H1 (cell line): ENCODE data around the gene CD164L2. TPM values are rescaled to one million over a fixed set of nuclear protein-coding genes. Genes with fewer than 3 reads are reported as not detected.

Source experiments
- CTCF ChIA-PET: fragments of 300-600 bp; sonication (Branson Sonifier 250); formaldehyde crosslinking; loops from one replicate; lab custom pipeline; 2021; ENCODE audit not compliant: partially characterized antibody; lab: Charles Lee
- POLR2A ChIA-PET: fragments of 300-600 bp; sonication (Branson Sonifier 250); formaldehyde crosslinking; loops from one replicate; lab custom pipeline; 2021; ENCODE audit warnings: inconsistent platforms; ENCODE audit not compliant: partially characterized antibody; lab: Charles Lee
- DNase-seq, 2 experiments: peaks; one replicate each; pipeline versions ENCODE4 v3.0.0 to v3.0.0-alpha.2; 2010 to 2022; ENCODE audit warnings: low spot score in 2 of 2, low read depth in 1 of 2, mixed read lengths in 1 of 2
- FAIRE-seq: peaks from 2 replicates; lab custom pipeline; 2011; peaks lifted over from hg19 to GRCh38; lab: Jason Lieb, UNC
- H2AFZ ChIP-seq: 2 replicates; pipeline ENCODE4 v1.8.1; 2012; ENCODE audit warnings: low read length, inconsistent platforms
- H2AK5ac ChIP-seq: 2 replicates; pipeline ENCODE4 v1.6.1; 2013; ENCODE audit warnings: low read depth, low read length
- H2BK120ac ChIP-seq: replicated peaks from 2 replicates; pipeline ENCODE3; 2013; ENCODE audit warnings: low read depth, low read length, inconsistent platforms
- H2BK12ac ChIP-seq: 2 replicates; pipeline ENCODE4 v1.6.1; 2013; ENCODE audit warnings: low read depth, low read length
- H2BK15ac ChIP-seq: 2 replicates; pipeline ENCODE4 v1.6.1; 2013; ENCODE audit warnings: low read length
- H2BK20ac ChIP-seq: 2 replicates; pipeline ENCODE4 v1.6.1; 2013; ENCODE audit warnings: low read length
- H2BK5ac ChIP-seq: 2 replicates; pipeline ENCODE4 v1.6.1; 2013; ENCODE audit warnings: low read depth, low read length
- H3K14ac ChIP-seq: 2 replicates; pipeline ENCODE4 v1.6.1; 2013; ENCODE audit warnings: inconsistent platforms; ENCODE audit not compliant: insufficient read length
- H3K18ac ChIP-seq: 2 replicates; pipeline ENCODE4 v1.6.1; 2013; ENCODE audit warnings: low read length; ENCODE audit errors: extremely low read depth
- H3K23ac ChIP-seq: 2 replicates; pipeline ENCODE4 v1.6.1; 2013; ENCODE audit warnings: inconsistent platforms; ENCODE audit not compliant: insufficient read length
- H3K23me2 ChIP-seq: 2 replicates; pipeline ENCODE4 v1.6.1; 2013; ENCODE audit warnings: low read depth, low read length
- H3K27ac ChIP-seq: 2 replicates; pipeline ENCODE4 v1.6.1; 2011; ENCODE audit warnings: low read depth, low read length, inconsistent platforms
- H3K27me3 ChIP-seq, 4 experiments: replicated peaks in 1 of 4; 1 replicate in 1 of 4; 2 replicates in 3 of 4; pipeline versions ENCODE4 v1.6.1 to v1.8.1; 2011 to 2013; ENCODE audit warnings: low read length in 3 of 4, mild to moderate bottlenecking in 3 of 4, inconsistent platforms in 2 of 4, mixed read lengths in 2 of 4, moderate library complexity in 1 of 4; ENCODE audit not compliant: control insufficient read depth in 3 of 4, insufficient read depth in 3 of 4; ENCODE audit errors: extremely low read depth in 1 of 4
- H3K36me3 ChIP-seq, 4 experiments: 2 replicates each; pipeline versions ENCODE4 v1.6.1 to v1.8.1; 2011 to 2013; ENCODE audit warnings: mild to moderate bottlenecking in 4 of 4, low read length in 3 of 4, moderate library complexity in 2 of 4, control low read depth in 1 of 4, inconsistent platforms in 1 of 4; ENCODE audit not compliant: insufficient read depth in 4 of 4, control insufficient read depth in 2 of 4
- H3K4ac ChIP-seq: replicated peaks from 2 replicates; pipeline ENCODE3; 2013; ENCODE audit warnings: low read length, low read depth, mixed read lengths, inconsistent platforms; ENCODE audit not compliant: insufficient read length
- H3K4me1 ChIP-seq, 4 experiments: replicated peaks in 1 of 4; 1 replicate in 1 of 4; 2 replicates in 3 of 4; pipeline versions ENCODE4 v1.6.1 to v1.8.1; 2011 to 2013; ENCODE audit warnings: low read length in 3 of 4, inconsistent platforms in 2 of 4, mixed read lengths in 1 of 4; ENCODE audit not compliant: insufficient read depth in 4 of 4, control insufficient read depth in 3 of 4
- H3K4me2 ChIP-seq, 2 experiments: 2 replicates each; pipeline versions ENCODE4 v1.6.1 to v1.8.1; 2011 to 2013; ENCODE audit warnings: low read depth in 2 of 2, low read length in 2 of 2, control low read depth in 1 of 2, inconsistent platforms in 1 of 2, mild to moderate bottlenecking in 1 of 2; ENCODE audit not compliant: insufficient read depth in 1 of 2
- H3K4me3 ChIP-seq, 4 experiments: fragments of 200-600, 300-600 bp in 1 of 4; sonication (generic), shearing (Covaris generic), sonication (Bioruptor Twin) in 1 of 4; 2 replicates each; pipeline versions ENCODE4 v1.5.1 to v1.8.1; 2011 to 2016; ENCODE audit warnings: low read length in 4 of 4, low read depth in 3 of 4, control low read depth in 2 of 4, inconsistent platforms in 2 of 4, mild to moderate bottlenecking in 2 of 4, mixed read lengths in 1 of 4, moderate library complexity in 1 of 4; ENCODE audit not compliant: insufficient read depth in 2 of 4; ENCODE audit errors: extremely low read depth in 1 of 4
- H3K56ac ChIP-seq: replicated peaks from 2 replicates; pipeline ENCODE3; 2013; ENCODE audit warnings: low read depth, mild to moderate bottlenecking, mixed read lengths, low read length, inconsistent platforms; ENCODE audit not compliant: insufficient read length
- H3K79me1 ChIP-seq: 2 replicates; pipeline ENCODE4 v1.6.1; 2013; ENCODE audit warnings: low read depth, low read length, control low read depth
- H3K79me2 ChIP-seq, 2 experiments: 2 replicates each; pipeline versions ENCODE4 v1.6.1 to v1.8.1; 2012 to 2013; ENCODE audit warnings: low read length in 2 of 2, mild to moderate bottlenecking in 2 of 2, inconsistent platforms in 1 of 2; ENCODE audit not compliant: insufficient read depth in 2 of 2, control insufficient read depth in 1 of 2
- H3K9ac ChIP-seq, 4 experiments: replicated peaks in 1 of 4; 1 replicate in 1 of 4; 2 replicates in 3 of 4; pipeline versions ENCODE4 v1.6.1 to v1.8.1; 2011 to 2013; ENCODE audit warnings: low read depth in 3 of 4, low read length in 3 of 4, control low read depth in 2 of 4, mild to moderate bottlenecking in 2 of 4, moderate library complexity in 2 of 4, inconsistent platforms in 1 of 4; ENCODE audit errors: extremely low read depth in 1 of 4
- H3K9me3 ChIP-seq, 2 experiments: 2 replicates each; pipeline versions ENCODE4 v1.6.1 to v1.8.1; 2012 to 2013; ENCODE audit warnings: mild to moderate bottlenecking in 2 of 2, moderate library complexity in 2 of 2, control low read depth in 1 of 2, inconsistent platforms in 1 of 2, low read depth in 1 of 2, low read length in 1 of 2, mixed read lengths in 1 of 2; ENCODE audit not compliant: insufficient read depth in 2 of 2
- H4K20me1 ChIP-seq, 2 experiments: replicated peaks in 1 of 2; 2 replicates each; pipeline versions ENCODE3 to v1.8.1; 2011 to 2013; ENCODE audit warnings: inconsistent platforms in 2 of 2, low read length in 2 of 2, mild to moderate bottlenecking in 1 of 2; ENCODE audit not compliant: insufficient read depth in 2 of 2, control insufficient read depth in 1 of 2
- H4K5ac ChIP-seq: 2 replicates; pipeline ENCODE4 v1.6.1; 2013; ENCODE audit warnings: low read length, low read depth, mixed read lengths, inconsistent platforms; ENCODE audit not compliant: insufficient read length
- H4K8ac ChIP-seq: 2 replicates; pipeline ENCODE4 v1.8.0; 2013; ENCODE audit warnings: mild to moderate bottlenecking, moderate library complexity, low read length, inconsistent platforms; ENCODE audit not compliant: insufficient read depth; ENCODE audit errors: extremely low read depth
- H4K91ac ChIP-seq: replicated peaks from 2 replicates; pipeline ENCODE3; 2013; ENCODE audit warnings: low read length, mixed read lengths, inconsistent platforms; ENCODE audit not compliant: insufficient read length
- HDAC6 ChIP-seq: IDR thresholded peaks from one replicate; pipeline ENCODE4 v1.7.1; 2012; ENCODE audit warnings: low read depth, mild to moderate bottlenecking, inconsistent platforms, low read length, moderate library complexity
- SUZ12 ChIP-seq: fragments of 200-600 bp; sonication (generic); IDR thresholded peaks from 2 replicates; pipeline ENCODE4 v1.6.1; 2012; ENCODE audit warnings: mild to moderate bottlenecking, inconsistent platforms, low read length, moderate library complexity, mixed read lengths
- WGBS, 2 experiments: shearing (Covaris generic) in 1 of 2; methylation state at CpG; one replicate each; pipeline versions ENCODE4 v1.1.6 to v1.1.7; 2013 to 2015; ENCODE audit warnings: low lambda C conversion rate in 2 of 2, mixed read lengths in 2 of 2, inconsistent platforms in 1 of 2, low coverage in 1 of 2, missing lambda C conversion rate in 1 of 2; ENCODE audit not compliant: insufficient replicate concordance in 2 of 2, insufficient coverage in 1 of 2, insufficient read length in 1 of 2; ENCODE audit errors: extremely low coverage in 1 of 2, missing lambda C conversion rate in 1 of 2; 5-methylcytosine and 5-hydroxymethylcytosine counted together
- polyA plus RNA-seq, 7 experiments: library from polyadenylated mRNA; depleted of rRNA in 3 of 7; stranded (reverse) in 5 of 7; unstranded in 2 of 7; fragments of >200 nt in 5 of 7; fragments of 200-250 nt in 2 of 7; gene quantifications; 1 replicate in 5 of 7; 2 replicates in 1 of 7; 4 replicates in 1 of 7; pipeline versions ENCODE4 v1.2.1 to v1.2.3, GENCODE V29; 2011 to 2013; ENCODE audit warnings: missing spikeins in 2 of 7, mixed read lengths in 2 of 7
- total RNA-seq: library from RNA; stranded (reverse); fragmentation: NEBNext Ultra II Directional; extraction: Animal tissue kit (Norgen Biotek cat#: 25700); gene quantifications from 2 replicates; pipeline ENCODE4 v1.2.1, GENCODE V29; 2021

CD164L2 gene
- total and polyA plus RNA-seq, 2 of the 8 experiments (the other 6 are each of a cell fraction or from before 2014, with no cell fraction given): 3.3 TPM

- CTCF ChIA-PET: interaction anchor here (0.6 to 17.0 kb wide), 15 partner anchors 8 to 299 kb away, joined by 3 to 321 read pairs (median 5); no protein-coding TSS in a partner anchor
- Histone ChIP-seq H3K4me2 (peak overlapping the region; percentile 78 to 94), H3K79me2 (no peaks in the 10 kb centered on the region; a peak in 1 of 4 replicates), H3K14ac (no peak overlapping the region), H3K4ac (peak overlapping the region; percentile 91), H4K8ac (peak overlapping the region; percentile 31; the same call in 1 of the 2 replicates), H3K56ac (no peak overlapping the region), H3K23ac (no peak overlapping the region), H3K9ac (peak overlapping the region in 1 of 4 experiments; percentile 13; a peak in 3 of 7 replicates), H3K4me3 (peak overlapping the region; percentile 16 to 64 (median 44); a peak in 6 of 8 replicates), H3K18ac (peak overlapping the region; percentile 96), H2BK12ac (peak overlapping the region; percentile 92; the same call in 1 of the 2 replicates), H2BK120ac (peak overlapping the region; percentile 51), H4K5ac (peak overlapping the region; percentile 93), H3K79me1 (no peaks in the 10 kb centered on the region), H3K9me3 (no peaks in the 10 kb centered on the region), H3K27ac (no peak overlapping the region), H4K91ac (peak overlapping the region; percentile 48), H3K23me2 (peaks cover 6% of the 10 kb centered on the region; the same call in 1 of the 2 replicates), H3K36me3 (0 out of 8 replicates have a peak, but pooled peaks cover 0 to 3% (median 0%) of the 10 kb centered on the region in 4 experiments), H2BK20ac (peak overlapping the region; percentile 83), H4K20me1 (peaks cover 2 to 9% of the 10 kb centered on the region in 2 experiments), H2BK15ac (peak overlapping the region; percentile 99), H2AK5ac (peak overlapping the region; percentile 57), H3K4me1 (peaks cover 0 to 25% (median 20%) of the 10 kb centered on the region in 4 experiments; a peak in 6 of 7 replicates), H2AFZ (no peak overlapping the region), H3K27me3 (peaks cover 0 to 2% (median 0%) of the 10 kb centered on the region in 4 experiments; a peak in 1 of 7 replicates), H2BK5ac (peak overlapping the region; percentile 76; the same call in 1 of the 2 replicates)
- POLR2A ChIA-PET: interaction anchor here (0.9 to 4.8 kb wide), 11 partner anchors 8 to 55 kb away, joined by 3 to 50 read pairs (median 6); partner anchors contain the start of gene TMEM222
- DNase-seq (no peak), FAIRE-seq (no peak)
- 86% methylated on average over 8 of the region's 8 CpGs; no CpG with 5 or more reads in 1 of the 2 experiments for WGBS, 2 experiments
- TF ChIP-seq SUZ12 (no peak), HDAC6 (no peak)
Observed at GRCh38 chr1:27342391-27342777, 40.7 kb downstream of the CD164L2 start.
